Glomerular visceral epithelial cell (primary cell): ENCODE data around the gene NAV2.
A peak's percentile ranks its signal among the peaks of the same experiment; 100 is the strongest.

ENCODE experiments used
- DNase-seq: peaks from one replicate; pipeline ENCODE4 v3.0.0-alpha.2; 2016; ENCODE audit errors: extremely low spot score

Gene NAV2

GRCh38 chr11:19712281-19713195, at the start of gene NAV2:
Gene NAV2, plus strand, starts transcription at chr11:19712837. Its CDS starts 859 bp downstream, at chr11:19713696.
- DNase-seq = peak; percentile 94

GRCh38 chr11:19663206-19663605, 49.4 kb upstream of the NAV2 start:
- no peak for DNase-seq

- no peak for DNase-seq
These were observed 47.6 kb upstream of the NAV2 start for GRCh38 chr11:19664886-19665548.

GRCh38 chr11:19666951-19667350, 45.7 kb upstream of the NAV2 start:
- DNase-seq = no peak

- DNase-seq = no peak
These were observed 43.1 kb upstream of the NAV2 start for GRCh38 chr11:19669511-19669910.

GRCh38 chr11:19670030-19670791, 42.4 kb upstream of the NAV2 start:
- DNase-seq = no peak

GRCh38 chr11:19672586-19673206, 39.9 kb upstream of the NAV2 start:
- DNase-seq = no peak

- DNase-seq = no peak
These were observed 38.5 kb upstream of the NAV2 start for GRCh38 chr11:19673924-19674729.

GRCh38 chr11:19674836-19675235, 37.8 kb upstream of the NAV2 start:
- DNase-seq = no peak

GRCh38 chr11:19675397-19675796, 37.2 kb upstream of the NAV2 start:
- DNase-seq = no peak

GRCh38 chr11:19676475-19677380, 35.9 kb upstream of the NAV2 start:
- no peak for DNase-seq

GRCh38 chr11:19677381-19678080, 35.1 kb upstream of the NAV2 start:
- DNase-seq = no peak

- peak; percentile 94 for DNase-seq
These were observed 32.4 kb upstream of the NAV2 start for GRCh38 chr11:19679952-19680828.

GRCh38 chr11:19680829-19681368, 31.7 kb upstream of the NAV2 start:
- DNase-seq = no peak

GRCh38 chr11:19683141-19683805, 29.4 kb upstream of the NAV2 start:
- peak; percentile 25 for DNase-seq

- no peak for DNase-seq
These were observed 28.7 kb upstream of the NAV2 start for GRCh38 chr11:19683862-19684491.

- no peak for DNase-seq
These were observed 26.4 kb upstream of the NAV2 start for GRCh38 chr11:19686234-19686633.
